GM19240 (cell line): ENCODE measurements around the gene CYP46A1.

Experiments used
- DNase-seq: peaks from one replicate; pipeline ENCODE4 v3.0.0; 2011; ENCODE audit warnings: low spot score; ENCODE audit not compliant: insufficient read length

CYP46A1 gene

DNA sequence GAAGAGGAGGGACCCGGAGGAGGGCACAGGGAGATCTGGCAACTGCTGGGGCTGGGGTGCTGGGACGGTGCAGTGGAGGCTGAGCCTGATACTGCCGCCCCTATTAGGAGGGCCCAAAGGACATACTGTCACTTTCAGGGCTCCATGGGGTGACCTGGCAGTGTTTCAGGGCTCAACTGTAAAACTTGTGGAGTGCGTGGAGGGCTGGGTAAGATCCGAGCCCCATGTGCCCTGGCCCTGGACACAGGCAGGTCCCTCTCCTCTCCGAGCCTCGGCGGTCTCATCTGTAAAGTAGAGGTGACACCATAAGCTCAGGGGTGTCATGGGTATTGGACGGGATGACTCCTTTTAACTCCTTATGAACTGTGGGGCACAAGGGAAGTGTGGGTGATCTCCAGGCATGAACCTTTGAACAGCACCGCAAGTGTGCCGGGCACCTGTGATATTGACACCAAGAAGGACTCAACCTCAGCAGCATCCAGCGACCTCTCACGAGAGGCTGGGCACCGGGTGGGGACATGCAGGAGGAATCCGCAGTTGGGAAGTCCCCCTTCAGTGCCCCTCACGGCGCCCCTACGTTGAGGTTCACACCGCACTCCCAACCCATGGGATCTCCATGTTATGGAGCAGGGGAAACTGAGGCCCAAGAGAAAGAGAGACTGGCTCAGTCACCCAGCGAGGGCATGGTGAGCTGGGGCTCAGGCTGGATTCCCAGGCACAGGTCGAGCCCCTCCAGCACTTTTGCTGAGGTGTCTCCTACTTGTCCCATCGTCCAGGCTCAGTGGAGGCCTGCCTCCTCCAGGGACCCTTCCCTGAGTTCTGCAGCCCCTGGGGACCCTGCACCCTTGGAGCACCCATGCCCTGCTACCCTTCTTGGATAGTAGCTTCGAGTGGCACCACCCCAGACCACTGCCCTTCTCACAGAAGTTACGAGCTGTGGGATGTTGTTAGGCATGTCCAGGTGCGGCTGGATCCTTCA is 58.7 kb downstream of the CYP46A1 start:
- DNase-seq = no peak

DNA sequence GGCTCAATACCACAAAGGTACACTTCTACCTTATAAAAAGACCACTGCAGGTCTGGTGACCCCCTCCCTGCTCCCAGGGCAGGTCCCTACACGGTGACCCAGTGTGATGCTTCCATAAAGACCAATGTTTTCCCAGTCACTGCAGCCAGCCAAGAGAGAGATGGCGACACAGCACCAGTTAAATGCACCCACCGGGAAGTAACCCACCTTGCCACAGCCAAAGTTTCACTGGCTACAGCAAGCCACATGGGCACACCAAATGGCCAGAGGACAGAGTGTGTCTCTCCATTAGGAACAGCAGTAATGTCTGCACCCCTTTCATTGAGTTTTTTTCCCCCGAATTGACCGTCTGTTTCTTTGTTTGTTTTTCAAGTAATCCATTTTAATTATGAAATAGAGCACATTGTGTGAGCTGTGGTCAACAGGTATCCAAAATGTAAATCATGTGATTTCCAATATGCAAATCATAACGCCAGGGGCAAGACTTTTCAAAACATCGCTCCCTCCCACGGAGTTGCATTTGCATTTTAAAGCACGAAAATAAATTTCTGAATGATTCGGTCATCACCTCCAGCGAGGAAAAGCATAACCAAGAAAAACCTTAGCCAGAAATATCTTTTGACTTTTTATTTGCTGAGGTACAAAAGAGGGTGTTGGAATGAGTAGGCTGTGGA is 60.2 kb downstream of the CYP46A1 start:
- no peak for DNase-seq

DNA sequence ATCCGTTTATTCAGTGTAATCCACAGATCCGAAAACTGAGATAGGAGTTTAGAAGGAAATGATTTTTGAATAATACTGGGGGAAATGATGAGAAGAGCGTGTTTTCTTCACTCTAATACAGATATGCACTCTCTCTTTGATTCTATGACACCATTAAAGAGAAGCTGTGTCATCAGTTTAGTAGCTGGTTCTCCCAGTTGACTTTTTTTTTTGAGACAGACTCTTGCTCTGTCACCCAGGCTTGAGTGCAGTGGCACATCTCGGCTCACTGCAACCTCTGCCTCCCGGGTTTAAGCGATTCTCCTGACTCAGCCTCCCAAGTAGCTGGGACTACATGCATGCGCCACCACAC is 60.8 kb downstream of the CYP46A1 start:
- no peak for DNase-seq

DNA sequence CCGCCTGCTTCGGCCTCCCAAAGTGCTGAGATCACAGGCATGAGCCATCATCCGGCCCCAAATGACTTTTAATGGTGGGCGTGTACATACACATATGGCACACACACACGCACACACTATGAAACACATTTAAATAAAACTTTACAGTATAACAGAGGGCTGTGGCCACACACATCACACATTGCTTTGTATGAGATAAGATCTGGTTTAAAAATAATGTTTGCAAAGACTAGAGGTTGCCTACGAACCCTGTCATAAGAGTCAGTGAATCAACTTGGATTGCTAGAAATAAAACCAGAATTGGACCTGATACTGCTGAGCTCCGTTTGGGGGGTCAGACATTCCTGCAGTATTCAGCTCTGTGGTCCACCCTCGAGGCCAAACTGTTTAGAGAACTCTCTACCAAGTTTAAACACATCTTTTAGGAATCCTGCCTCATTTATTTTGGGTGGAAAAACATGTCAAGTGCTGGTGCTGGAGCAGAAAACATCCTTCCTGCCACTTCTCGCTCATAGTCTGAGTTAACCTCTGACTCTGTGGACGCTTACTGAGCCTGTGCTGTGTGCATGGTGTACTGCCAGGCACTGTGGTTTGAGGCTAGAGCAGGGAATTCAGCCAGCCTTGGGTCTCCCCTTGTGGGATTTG is 61.3 kb downstream of the CYP46A1 start:
- no peak for DNase-seq

DNA sequence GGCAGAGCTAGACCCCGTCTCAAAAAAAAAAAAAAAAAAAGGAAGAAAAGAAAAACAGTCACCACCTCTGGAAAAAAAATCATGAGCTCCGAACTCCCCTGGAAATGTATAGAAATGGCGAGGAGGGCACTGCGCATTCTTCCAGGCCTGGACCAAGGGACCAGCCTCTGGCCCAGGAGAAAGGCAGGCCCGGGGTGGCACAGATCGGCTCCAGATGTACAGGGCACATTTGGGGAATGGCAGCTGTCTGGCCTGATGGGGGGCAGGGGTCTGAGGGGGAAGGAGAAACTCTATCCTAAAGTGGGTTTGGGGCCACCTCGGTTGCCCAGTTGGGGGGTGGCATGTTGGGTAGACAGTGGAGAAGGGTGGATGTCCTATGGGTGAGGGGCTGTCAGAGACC is 63.1 kb downstream of the CYP46A1 start:
- no peak for DNase-seq

GRCh38 chr14:99747582-99748330 is 63.7 kb downstream of the CYP46A1 start:
- DNase-seq = no peak

GRCh38 chr14:99748529-99748928 is 64.4 kb downstream of the CYP46A1 start:
- no peak for DNase-seq

- no peak for DNase-seq
Measured at GRCh38 chr14:99749142-99749541, 65.0 kb downstream of the CYP46A1 start.

GRCh38 chr14:99749763-99750715 is 65.9 kb downstream of the CYP46A1 start:
- no peak for DNase-seq

DNA sequence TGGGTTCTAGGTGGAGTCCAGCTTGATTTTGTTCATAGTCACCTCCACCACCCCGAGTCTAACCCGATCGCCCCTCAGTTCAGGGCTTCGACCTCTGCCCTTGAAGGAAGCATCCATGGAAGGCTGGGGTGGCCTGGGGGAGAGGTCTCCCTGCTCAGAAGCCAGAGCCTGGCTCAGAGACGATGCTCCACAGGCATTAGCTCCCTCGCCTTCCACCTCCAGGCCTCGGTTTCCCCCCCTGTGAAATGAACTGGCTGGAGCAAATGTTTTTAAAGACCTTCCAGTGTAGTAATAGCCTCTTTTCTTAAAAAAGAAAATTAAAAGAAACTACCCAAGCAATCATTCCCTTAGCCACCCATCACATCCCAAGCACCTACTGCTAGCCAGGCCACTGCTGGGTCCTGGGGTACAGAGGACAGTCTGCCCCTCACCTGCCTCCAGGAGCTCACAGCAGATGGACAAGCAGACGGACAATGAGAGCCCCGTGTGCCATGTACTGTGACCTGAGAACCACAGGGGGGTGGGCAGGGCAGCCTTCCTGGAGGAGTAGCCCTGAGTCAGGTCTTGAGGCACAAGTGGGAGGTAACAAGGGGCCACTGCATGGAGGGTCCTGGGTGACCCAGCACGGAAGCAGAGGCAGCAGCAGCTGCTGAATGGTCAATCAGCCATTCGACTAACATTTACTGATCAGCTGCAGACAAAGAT is 66.8 kb downstream of the CYP46A1 start:
- no peak for DNase-seq

- DNase-seq = no peak
Measured at GRCh38 chr14:99751539-99752485, 67.7 kb downstream of the CYP46A1 start.

DNA sequence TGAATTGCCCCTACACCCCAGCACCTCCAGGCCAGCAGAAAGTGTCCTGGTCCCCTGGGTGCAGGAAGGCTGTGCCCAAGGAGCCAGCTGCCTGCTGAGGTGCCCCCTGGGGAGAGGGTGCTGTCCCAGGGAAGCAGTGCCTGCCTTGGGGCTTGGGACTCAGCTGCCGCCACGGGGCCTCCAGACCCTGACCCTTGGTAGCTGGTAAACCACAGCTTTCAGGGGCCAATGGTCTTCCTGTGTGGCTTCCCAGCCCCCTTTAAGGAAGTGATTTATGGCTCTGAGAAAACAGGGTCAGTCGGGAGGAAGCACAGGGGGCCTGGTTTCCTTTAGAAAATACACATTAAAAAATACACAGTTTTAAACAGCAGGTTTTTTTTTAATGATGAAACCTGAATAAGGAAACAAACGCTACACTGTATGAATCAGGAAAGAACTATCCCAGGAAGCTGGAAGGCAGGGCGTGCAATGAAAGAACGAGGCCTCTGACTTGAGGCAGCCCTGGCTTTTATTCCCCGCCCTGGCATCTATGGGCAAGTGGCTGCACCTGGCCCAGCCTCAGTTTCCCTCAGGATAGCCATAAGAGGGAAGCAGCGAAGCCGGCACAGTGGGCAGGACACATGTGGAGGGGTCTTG is 68.5 kb downstream of the CYP46A1 start:
- no peak for DNase-seq

DNA sequence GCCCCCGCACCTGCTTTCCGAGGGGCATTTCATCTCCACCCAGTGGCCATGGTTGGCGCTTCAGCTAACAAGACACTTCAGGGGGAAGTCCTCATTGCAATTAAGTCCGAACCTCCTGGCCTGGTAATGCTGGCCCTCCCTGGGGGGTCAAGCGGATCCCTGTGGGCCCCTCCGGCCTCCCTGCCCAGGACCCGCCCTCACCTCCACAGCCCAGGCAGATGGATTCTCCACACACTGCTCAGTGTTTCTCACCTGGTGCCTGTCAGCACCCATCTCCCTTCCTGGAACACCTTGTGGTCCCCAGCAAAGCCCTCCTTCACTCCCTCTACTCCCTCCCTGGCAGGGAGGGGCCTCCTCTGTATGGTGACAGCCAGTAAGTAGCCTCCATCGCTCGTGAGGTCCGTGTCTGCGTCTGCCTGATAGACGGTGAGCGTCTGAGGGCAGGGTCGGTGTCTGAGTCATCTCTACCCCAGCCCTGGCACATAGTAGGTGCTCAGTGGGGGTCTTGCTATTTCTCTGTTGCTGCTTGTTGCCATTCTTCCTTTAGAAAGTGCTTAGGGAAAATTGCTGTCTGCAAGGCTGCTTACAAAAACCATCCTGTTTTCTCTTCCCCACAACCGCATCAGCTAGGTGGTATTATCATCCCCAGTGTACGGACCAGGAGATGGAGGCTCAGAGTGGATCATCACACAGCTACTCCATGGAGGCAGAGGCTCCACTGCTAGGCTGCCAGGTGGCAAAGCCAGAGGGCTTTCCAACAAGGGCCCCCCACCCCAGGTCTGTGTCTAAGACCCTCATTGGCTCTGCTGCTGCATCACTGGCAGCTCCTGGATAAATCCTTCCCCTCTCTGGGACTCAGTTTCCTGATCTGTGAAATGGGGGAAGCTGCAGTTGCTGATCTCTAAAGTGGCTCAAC is 69.4 kb downstream of the CYP46A1 start:
- no peak for DNase-seq

DNA sequence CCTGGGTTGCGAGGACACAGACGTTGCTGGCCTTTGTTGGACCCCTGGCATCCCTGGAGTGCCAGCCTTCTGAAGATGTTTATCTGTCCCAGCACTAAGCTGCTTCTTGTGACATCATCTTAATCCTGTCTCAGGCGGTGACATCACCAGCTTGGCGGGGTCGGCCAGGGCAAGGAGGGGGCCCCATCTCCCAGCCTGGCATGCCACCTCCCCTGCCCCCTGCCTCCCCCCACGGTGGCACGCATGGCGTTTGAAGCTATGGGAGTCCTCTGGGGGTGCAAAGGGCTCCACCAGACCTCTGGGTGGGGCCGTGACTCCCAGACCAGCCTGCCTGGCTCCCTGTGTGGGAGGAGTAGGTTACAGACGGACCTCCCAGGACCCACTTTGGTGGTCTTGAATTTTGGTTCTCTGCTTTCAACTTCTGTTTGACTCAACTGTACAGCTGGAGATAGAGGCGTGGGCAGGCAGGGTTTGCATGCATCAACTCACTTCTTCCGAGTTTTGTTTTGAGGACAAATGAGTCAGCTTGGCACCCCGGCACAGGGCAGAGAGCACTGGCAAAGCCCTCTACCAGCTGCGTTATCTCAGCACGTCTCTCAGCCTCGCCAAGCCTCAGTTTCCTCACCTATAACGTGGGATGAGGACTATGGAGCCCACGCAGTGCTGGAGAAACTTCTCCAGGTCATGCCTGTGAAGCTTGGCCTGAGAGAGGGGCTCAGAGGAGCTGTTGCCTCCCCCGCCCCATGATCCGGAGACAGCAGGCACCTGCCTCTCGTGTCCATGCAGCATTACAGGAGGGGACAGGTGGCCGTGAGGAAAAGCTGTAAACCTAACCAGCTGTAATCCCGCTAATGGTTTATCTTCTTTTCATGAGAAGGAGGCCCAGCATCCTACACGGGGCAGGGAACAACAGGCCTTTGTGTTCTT is 70.3 kb downstream of the CYP46A1 start:
- no peak for DNase-seq

DNA sequence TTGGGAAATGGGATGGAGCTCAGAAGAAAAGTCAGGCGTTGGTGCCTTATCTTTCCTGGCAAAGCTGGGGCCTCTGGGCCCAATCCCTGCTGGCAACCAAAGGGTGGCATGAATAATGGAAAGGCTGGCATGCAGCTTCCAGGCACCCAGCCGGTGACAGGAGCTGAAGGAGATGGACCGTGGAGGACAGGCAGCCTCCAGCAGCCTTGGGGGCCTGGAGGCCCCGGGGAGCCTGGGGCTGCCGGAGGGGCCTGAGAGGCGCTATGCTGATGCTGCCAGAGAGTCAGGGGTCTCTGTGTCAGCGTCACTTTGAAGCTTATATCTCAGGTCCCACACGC is 70.9 kb downstream of the CYP46A1 start:
- no peak for DNase-seq
